GM23338 (cell line): Measurements from ENCODE around the gene TNNT3. TPM values are rescaled to one million over a fixed set of nuclear protein-coding genes. Genes with fewer than 3 reads are reported as not detected.

Experiments
- ATAC-seq: fragments of 200-7000 bp; cut with Tn5 transposase; 3 replicates; pipeline ENCODE4 v1.9.1; 2020
- DNase-seq: peaks from one replicate; pipeline ENCODE4 v3.0.0-alpha.2; 2015; ENCODE audit warnings: low spot score
- H2AFZ ChIP-seq: fragments of 200-600 bp; sonication (generic); 2 replicates; pipeline ENCODE4 v1.8.0; 2016; ENCODE audit warnings: antibody characterized with exemption, mild to moderate bottlenecking, moderate library complexity
- H3F3A ChIP-seq: fragments of 200-600 bp; sonication (generic); replicated peaks from 2 replicates; pipeline ENCODE4 v1.8.0; 2017; ENCODE audit warnings: antibody characterized with exemption, mixed run types, low read depth
- H3K27ac ChIP-seq: fragments of 200-600 bp; sonication (generic); 2 replicates; pipeline ENCODE4 v1.6.1; 2016; ENCODE audit warnings: low read depth
- H3K27me3 ChIP-seq: fragments of 200-600 bp; sonication (generic); 2 replicates; pipeline ENCODE4 v1.8.0; 2016; ENCODE audit warnings: mild to moderate bottlenecking, mixed run types, moderate library complexity; ENCODE audit not compliant: insufficient read depth
- H3K36me3 ChIP-seq: fragments of 200-600 bp; sonication (generic); 2 replicates; pipeline ENCODE4 v1.8.0; 2016; ENCODE audit warnings: mild to moderate bottlenecking; ENCODE audit not compliant: insufficient read depth
- H3K4me1 ChIP-seq: fragments of 200-600 bp; sonication (generic); 2 replicates; pipeline ENCODE4 v1.8.0; 2016; ENCODE audit warnings: mild to moderate bottlenecking, moderate library complexity; ENCODE audit not compliant: insufficient read depth
- H3K4me2 ChIP-seq: fragments of 200-600 bp; sonication (generic); 2 replicates; pipeline ENCODE4 v1.7.1; 2017; ENCODE audit warnings: mixed run types
- H3K4me3 ChIP-seq: fragments of 200-600 bp; sonication (generic); 2 replicates; pipeline ENCODE4 v1.6.1; 2016; ENCODE audit warnings: mixed run types
- H3K79me2 ChIP-seq: fragments of 200-600 bp; sonication (generic); replicated peaks from 2 replicates; pipeline ENCODE4 v1.8.0; 2017; ENCODE audit warnings: mild to moderate bottlenecking; ENCODE audit not compliant: insufficient read depth
- H3K9me2 ChIP-seq: fragments of 200-600 bp; sonication (generic); 2 replicates; pipeline ENCODE4 v1.8.0; 2017; ENCODE audit not compliant: insufficient read depth
- H4K20me1 ChIP-seq: fragments of 200-600 bp; sonication (generic); replicated peaks from 2 replicates; pipeline ENCODE4 v1.8.0; 2017; ENCODE audit warnings: mild to moderate bottlenecking; ENCODE audit not compliant: insufficient read depth
- H3K27ac Mint-ChIP-seq: 2 replicates; pipeline ENCODE4 v1.8.0; 2020; ENCODE audit warnings: inconsistent platforms, mild to moderate bottlenecking, moderate library complexity, mixed read lengths
- H3K27me3 Mint-ChIP-seq: 3 replicates; pipeline ENCODE4 v1.8.0; 2022; ENCODE audit warnings: low read depth, mild to moderate bottlenecking, moderate library complexity, mixed read lengths, inconsistent platforms; ENCODE audit not compliant: insufficient read depth, poor library complexity
- H3K36me3 Mint-ChIP-seq: 3 replicates; pipeline ENCODE4 v1.8.0; 2021; ENCODE audit warnings: low read depth, mild to moderate bottlenecking, inconsistent platforms, moderate library complexity, mixed read lengths
- H3K4me1 Mint-ChIP-seq: 3 replicates; pipeline ENCODE4 v1.8.0; 2020; ENCODE audit warnings: mild to moderate bottlenecking, inconsistent platforms, mixed read lengths
- H3K4me3 Mint-ChIP-seq: 3 replicates; pipeline ENCODE4 v1.8.0; 2021; ENCODE audit warnings: moderate library complexity, mild to moderate bottlenecking, inconsistent platforms, mixed read lengths
- H3K9me3 Mint-ChIP-seq: 3 replicates; pipeline ENCODE4 v1.8.0; 2020; ENCODE audit warnings: moderate library complexity, mild to moderate bottlenecking, inconsistent platforms, mixed read lengths
- CREB1 ChIP-seq: fragments of 250-450 bp; sonication (Bioruptor Pico); IDR thresholded peaks from 2 replicates; pipeline ENCODE4 v1.5.0; 2020; ENCODE audit warnings: low read depth, mild to moderate bottlenecking, moderate library complexity
- EZH2 ChIP-seq: fragments of 200-600 bp; sonication (generic); IDR thresholded peaks from one replicate; pipeline ENCODE4 v1.8.0; 2017; ENCODE audit warnings: antibody characterized with exemption, mild to moderate bottlenecking, low read depth; ENCODE audit not compliant: unreplicated experiment
- POLR2AphosphoS5 ChIP-seq: IDR thresholded peaks from 2 replicates; pipeline ENCODE4 v1.6.1; 2016; ENCODE audit warnings: antibody characterized with exemption, low read depth
- ZNF114 ChIP-seq: fragments of 250-450 bp; sonication (Bioruptor Pico); IDR thresholded peaks from 2 replicates; pipeline ENCODE4 v1.5.0; 2020; ENCODE audit warnings: mild to moderate bottlenecking, moderate library complexity
- ZNF331 ChIP-seq: fragments of 250-450 bp; sonication (Bioruptor Pico); IDR thresholded peaks from 2 replicates; pipeline ENCODE4 v1.5.0; 2020; ENCODE audit warnings: low read depth, mild to moderate bottlenecking, moderate library complexity
- polyA plus RNA-seq: library from polyadenylated mRNA; unstranded; fragments of >200 nt; fragmentation: Nextera tagmentation; extraction: Ambion mirVana; gene quantifications from 2 replicates; pipeline ENCODE4 v1.2.1, GENCODE V29; 2016
- total RNA-seq: library from RNA; depleted of rRNA; stranded (reverse); fragments of >200 nt; shearing (Covaris generic); gene quantifications from 2 replicates; pipeline ENCODE4 v1.2.3, GENCODE V29; 2014
- TF ChIP-seq, protein P1 (sequence below), 2 experiments: fragments of 200-600 bp in 1 of 2; sonication (generic) in 1 of 2; conservative IDR thresholded peaks; 2 replicates each; pipeline versions ENCODE4 v1.5.1 to v1.6.1; 2016 to 2017; ENCODE audit warnings: antibody characterized with exemption in 2 of 2, low read depth in 2 of 2, mild to moderate bottlenecking in 2 of 2, moderate library complexity in 1 of 2
- TF ChIP-seq, protein P2 (sequence below): IDR thresholded peaks from 2 replicates; pipeline ENCODE4 v1.6.1; 2016; ENCODE audit warnings: antibody characterized with exemption

TNNT3 gene
- total and polyA plus RNA-seq, 2 experiments from 2014 or later: not detected

DNA sequence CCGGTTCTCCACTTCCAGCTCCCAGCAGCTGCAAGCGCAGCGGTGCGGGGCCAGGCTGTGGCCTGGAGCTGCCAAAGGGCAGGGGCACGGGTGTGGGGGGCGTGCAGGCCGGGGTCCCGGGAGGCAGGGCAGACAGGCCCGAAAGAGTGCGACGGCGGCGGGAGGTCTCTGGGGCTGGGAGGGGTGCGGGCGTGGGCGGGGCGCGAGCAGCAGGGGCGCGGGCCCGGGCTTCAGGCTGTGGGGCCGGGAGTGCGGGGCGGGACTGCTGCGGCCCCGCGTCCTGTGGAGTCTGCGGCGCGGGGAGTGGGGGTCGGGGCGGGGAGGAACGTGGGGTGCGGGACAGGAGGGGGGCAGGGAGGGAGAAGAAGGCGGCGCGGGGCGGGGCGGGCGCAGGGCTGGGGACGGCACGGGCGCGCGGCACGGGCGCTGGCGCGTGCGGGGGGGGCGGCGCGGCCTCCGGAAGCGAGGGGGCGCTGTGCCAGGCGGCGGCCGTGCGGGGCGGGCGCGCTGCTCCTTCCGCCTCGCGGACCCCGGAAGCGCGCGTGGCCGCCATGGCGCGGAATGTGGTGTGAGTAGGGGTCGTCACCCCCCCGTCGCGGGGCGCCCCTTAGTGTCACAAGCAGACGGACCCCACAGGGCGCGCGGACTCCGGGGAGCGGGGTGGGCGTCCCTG, 27.4 kb downstream of the TNNT3 start, which contains the start of gene MRPL23:
Gene MRPL23, plus strand, starts transcription at position 521 of the 673 bp plus-strand sequence. Its CDS starts 31 bp downstream, at position 552.
- no peaks in the 10 kb centered on the region for H3F3A ChIP-seq

DNA sequence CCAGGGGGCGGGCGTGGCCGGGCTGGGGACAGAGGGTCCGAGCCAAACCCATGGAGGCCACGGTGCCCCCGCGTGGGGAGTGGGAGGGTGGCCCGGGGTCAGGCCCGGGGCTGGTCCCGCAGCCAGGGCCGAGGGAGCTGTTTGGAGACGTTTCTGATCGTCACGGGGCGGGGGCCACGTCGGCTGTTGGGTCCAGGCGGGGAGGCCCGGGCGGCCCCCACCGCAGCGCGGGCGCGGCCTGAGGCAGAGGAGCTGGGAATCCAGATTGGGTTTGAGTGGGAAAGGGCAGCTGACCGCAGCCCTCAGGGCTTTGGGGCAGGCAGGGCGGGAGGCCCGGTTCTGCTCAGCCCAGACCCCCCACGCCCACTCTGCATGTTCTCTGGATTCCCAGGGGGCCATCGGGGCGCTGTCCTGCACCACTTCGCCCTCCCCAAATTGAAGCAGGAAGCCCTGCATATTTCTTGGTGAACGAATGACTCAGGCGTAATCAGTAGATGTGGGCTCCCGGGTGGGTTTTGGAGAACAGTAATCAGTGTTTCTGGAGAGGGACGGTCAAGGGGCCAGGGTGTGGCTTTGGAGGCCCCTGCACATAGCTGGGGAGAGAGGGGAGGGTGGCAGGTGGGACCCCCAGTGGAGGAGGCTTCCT, 28.2 kb downstream of the TNNT3 start:
- H3K4me1 Mint-ChIP-seq: peaks cover 4% of the 10 kb centered on the region; the same call in 2 of the 3 replicates
- no peaks in the 10 kb centered on the region for H3K4me1 ChIP-seq
- no peak overlapping the region for H3K4me3 ChIP-seq
- no peaks in the 10 kb centered on the region for H3K27me3 ChIP-seq
- no peaks in the 10 kb centered on the region for H3K36me3 ChIP-seq
- H3K36me3 Mint-ChIP-seq: no peaks in the 10 kb centered on the region
- no peaks in the 10 kb centered on the region for H3K79me2 ChIP-seq
- H3K4me2 ChIP-seq: no peak overlapping the region
- H3K27me3 Mint-ChIP-seq: peaks cover 7% of the 10 kb centered on the region
- no peaks in the 10 kb centered on the region for H3K9me3 Mint-ChIP-seq
- H3K4me3 Mint-ChIP-seq: no peak overlapping the region
- H3K9me2 ChIP-seq: no peaks in the 10 kb centered on the region
- TF ChIP-seq POLR2AphosphoS5 (no peak), EZH2 (no peak)
- H4K20me1 ChIP-seq: no peaks in the 10 kb centered on the region
- H3K27ac Mint-ChIP-seq: no peak overlapping the region
- ATAC-seq (no peak), DNase-seq (no peak)
- H3F3A ChIP-seq: no peaks in the 10 kb centered on the region
- no peak overlapping the region for H3K27ac ChIP-seq
- no peak overlapping the region for H2AFZ ChIP-seq

More for the DNA sequence above, 27.4 kb downstream of the TNNT3 start, which contains the start of gene MRPL23:
- Histone ChIP-seq H3K4me1 (no peaks in the 10 kb centered on the region), H3K4me2 (no peak within 1 kb of the TSS), H3K27me3 (no peaks in the 10 kb centered on the region), H3K36me3 (no peaks in the 10 kb centered on the region), H3K27ac (no peak within 1 kb of the TSS), H2AFZ (no peak within 1 kb of the TSS), H3K4me3 (no peak within 1 kb of the TSS), H3K9me2 (no peaks in the 10 kb centered on the region), H4K20me1 (no peaks in the 10 kb centered on the region), H3K79me2 (no peaks in the 10 kb centered on the region)
- DNase-seq (no peak), ATAC-seq (peak; percentile 57)
- no peak for TF ChIP-seq ZNF331 (CRISPR knock-in tag)
- TF ChIP-seq, protein P1, sequence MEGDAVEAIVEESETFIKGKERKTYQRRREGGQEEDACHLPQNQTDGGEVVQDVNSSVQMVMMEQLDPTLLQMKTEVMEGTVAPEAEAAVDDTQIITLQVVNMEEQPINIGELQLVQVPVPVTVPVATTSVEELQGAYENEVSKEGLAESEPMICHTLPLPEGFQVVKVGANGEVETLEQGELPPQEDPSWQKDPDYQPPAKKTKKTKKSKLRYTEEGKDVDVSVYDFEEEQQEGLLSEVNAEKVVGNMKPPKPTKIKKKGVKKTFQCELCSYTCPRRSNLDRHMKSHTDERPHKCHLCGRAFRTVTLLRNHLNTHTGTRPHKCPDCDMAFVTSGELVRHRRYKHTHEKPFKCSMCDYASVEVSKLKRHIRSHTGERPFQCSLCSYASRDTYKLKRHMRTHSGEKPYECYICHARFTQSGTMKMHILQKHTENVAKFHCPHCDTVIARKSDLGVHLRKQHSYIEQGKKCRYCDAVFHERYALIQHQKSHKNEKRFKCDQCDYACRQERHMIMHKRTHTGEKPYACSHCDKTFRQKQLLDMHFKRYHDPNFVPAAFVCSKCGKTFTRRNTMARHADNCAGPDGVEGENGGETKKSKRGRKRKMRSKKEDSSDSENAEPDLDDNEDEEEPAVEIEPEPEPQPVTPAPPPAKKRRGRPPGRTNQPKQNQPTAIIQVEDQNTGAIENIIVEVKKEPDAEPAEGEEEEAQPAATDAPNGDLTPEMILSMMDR (conservative IDR thresholded peaks at IDR 0.05; ENCODE audit: low read depth in 2 of 2): no peak
- TF ChIP-seq, protein P2, sequence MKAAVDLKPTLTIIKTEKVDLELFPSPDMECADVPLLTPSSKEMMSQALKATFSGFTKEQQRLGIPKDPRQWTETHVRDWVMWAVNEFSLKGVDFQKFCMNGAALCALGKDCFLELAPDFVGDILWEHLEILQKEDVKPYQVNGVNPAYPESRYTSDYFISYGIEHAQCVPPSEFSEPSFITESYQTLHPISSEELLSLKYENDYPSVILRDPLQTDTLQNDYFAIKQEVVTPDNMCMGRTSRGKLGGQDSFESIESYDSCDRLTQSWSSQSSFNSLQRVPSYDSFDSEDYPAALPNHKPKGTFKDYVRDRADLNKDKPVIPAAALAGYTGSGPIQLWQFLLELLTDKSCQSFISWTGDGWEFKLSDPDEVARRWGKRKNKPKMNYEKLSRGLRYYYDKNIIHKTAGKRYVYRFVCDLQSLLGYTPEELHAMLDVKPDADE: no peak
- no peak for TF ChIP-seq CREB1 (CRISPR knock-in tag)
- TF ChIP-seq EZH2: no peak
- TF ChIP-seq ZNF114: no peak
- H3K27ac Mint-ChIP-seq: no peak within 1 kb of the TSS
- peaks cover 8% of the 10 kb centered on the region for H3K27me3 Mint-ChIP-seq
- H3K4me1 Mint-ChIP-seq: peaks cover 4% of the 10 kb centered on the region; the same call in 2 of the 3 replicates
- H3K9me3 Mint-ChIP-seq: no peaks in the 10 kb centered on the region
- H3K4me3 Mint-ChIP-seq: no peak within 1 kb of the TSS
- no peaks in the 10 kb centered on the region for H3K36me3 Mint-ChIP-seq
